ENCODE measurements around the gene CLIP2.
"Not testable (repeated sequence)": the region's sequence is repeated elsewhere in the genome, so short reads cannot be mapped to it uniquely, and the experiment has no call there.

Gene CLIP2

DNA sequence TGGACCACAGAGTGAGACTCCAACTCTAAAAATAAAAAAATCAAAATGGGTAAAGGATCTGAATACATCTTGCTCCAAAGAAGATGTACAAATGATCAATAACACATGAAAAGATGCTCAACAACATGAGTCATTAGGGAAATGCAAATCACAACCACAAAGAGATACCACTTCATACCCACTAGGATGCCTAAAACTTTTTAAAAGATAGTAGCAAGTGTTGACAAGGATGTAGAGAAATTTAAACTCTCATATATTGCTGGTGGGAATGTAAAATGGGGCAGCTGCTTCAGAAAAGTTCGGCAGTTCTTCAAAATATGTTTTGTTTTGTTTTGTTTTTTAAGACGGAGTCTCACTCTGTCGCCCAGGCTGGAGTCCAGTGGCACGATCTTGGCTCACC lies 118.8 kb downstream of the CLIP2 start:
- no peak for FAIRE-seq

DNA sequence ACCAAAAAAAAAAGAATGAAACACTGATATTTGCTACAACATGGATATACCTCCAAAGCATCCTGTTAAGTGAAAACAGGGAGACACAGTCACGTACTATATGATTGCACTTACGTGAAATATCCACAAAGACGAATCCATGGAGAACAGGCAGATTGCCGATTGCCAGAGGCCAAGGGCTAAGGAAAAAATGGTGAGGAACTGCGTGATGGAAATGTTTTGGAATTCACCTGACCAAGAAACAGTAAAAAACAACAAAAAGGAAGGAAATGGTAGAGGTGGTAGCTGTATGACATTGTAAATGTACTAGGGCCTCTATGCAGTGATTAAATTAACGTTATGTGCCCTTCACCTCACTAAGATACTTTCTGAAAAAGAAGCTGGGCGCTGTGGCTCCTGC lies 120.4 kb downstream of the CLIP2 start:
- FAIRE-seq, result no peak

DNA sequence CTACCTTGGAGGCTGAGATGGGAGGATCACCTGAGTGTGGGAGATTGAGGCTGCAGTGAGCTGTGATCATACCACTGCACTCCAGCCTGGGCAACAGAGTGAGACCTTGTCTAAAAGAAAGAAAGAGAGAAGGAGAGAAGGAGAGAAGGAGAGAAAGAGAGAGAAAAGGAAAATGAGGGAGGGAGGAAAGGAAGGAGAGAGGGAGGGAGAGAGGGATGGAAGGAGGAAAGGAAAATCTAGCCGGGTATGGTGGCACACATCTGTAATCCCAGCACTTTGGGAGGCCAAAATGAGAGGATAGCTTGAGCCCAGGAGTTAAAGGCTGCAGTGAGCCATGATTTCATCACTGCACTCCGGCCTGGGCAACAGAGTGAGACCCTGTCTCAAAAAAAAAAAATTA lies 121.6 kb downstream of the CLIP2 start:
- no peak for FAIRE-seq

DNA sequence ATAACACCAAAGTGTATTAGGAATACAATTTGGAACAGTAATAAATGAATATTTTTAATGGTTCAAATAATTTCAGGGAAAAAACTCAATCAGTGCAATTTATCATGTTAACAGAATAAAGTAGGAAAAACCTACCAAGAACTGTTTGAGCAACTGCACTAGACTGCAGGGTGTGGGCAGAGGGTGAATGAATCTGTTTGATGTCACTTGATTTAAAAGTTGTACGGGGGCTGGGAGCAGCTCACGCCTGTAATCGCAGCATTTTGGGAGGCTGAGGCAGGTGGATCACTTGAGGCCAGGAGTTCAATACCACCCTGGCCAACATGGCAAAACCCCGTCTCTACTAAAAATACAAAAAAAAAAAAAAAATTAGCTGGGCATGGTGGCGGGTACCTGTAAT lies 122.4 kb downstream of the CLIP2 start:
- not testable (repeated sequence) for FAIRE-seq

DNA sequence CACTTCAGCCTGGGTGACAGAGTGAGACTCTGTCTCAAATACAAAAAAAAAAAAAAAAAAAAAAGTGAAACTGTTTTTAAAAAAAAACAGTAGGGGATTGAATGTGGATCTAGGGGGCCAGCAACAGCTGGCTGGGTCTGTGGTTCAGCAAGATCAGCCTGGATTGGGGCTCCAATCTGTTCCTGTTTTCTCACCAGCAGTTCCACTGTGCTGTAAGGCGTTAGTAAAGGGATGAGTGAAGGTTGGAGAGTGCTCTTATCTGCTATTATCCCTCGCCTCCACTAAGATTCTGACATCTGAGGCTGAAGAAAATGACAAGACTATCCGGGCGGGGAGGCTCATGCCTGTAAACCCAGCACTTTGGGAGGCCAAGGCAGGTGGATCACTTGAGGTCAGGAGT lies 122.8 kb downstream of the CLIP2 start:
- FAIRE-seq, result no peak

DNA sequence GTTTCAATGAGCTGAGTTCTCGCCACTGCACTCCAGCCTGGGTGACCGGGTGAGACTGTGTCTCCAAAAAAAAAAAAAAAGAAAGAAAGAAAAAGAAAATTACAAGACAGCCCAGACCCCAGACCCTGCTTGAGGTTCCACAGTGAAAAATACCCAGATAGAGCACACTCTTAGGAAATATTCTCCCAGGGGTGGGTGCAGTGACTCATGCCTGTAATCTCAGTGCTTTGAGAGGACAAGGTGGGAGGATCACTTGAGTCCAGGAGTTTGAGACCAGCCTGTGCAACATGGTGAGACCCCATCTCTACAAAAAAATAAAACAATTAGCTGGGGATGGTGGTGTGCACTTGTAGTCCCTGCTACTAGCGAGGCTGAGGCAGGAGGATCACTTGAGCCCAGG lies 123.4 kb downstream of the CLIP2 start:
- no peak for FAIRE-seq

DNA sequence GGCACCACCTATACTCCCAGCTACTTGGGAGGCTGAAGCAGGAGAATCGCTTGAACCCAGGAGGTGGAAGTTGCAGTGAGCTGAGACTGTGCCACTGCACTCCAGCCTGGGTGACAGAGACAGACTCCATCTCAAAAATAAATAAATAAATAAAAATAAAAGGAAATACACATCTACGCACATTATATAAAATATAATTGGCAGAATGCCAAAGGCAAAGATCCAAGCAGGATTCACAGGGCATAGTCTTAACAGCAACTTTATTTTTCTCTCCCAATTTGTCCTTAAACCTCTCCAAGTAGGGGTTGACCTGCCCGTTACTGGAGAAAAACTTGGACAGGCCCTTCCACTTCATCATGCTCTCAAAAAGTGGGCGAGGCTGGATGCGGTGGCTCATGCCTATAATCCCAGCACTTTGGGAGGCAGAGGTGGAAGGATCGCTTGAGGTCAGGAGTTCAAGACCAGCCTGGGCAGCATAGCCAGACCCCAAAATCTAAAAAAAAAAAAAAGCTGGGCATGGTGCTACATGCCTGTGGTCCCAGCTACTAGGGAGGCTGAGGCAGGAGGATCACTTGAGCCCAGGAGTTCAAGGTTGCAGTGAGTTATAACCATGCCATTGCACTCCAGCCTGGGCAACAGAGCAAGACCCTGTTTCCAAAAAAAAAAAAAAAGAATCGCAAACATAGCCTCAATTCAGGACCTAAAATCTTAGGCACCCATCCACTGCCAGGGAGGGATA lies 125.6 kb downstream of the CLIP2 start:
- FAIRE-seq, result not testable (repeated sequence)

DNA sequence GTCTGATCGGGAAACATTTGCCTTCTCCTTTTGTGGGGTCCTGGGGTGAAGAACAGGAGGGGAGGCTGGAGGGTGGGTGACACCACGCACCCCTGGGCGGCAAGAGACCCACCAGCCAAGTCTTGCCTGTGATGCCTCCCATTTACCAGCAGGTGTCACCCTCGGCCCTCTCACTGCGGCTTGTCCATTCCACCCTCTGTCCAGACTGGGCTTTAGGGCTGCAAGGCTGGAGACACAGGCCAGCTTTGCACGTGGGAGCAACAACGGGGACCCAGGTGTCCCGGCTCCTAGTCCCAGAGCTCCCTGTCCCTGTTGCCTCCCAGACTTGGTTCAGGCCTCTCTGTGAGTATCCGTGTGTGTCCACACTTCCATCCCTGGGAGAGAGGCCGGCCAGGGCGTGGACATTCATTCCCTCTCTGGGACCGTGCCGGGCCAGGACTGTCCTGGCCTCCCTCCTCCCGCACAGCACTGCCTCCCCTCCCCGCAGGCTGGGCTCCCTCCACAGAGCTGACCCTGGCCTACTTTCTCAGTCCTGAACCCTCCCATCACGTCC lies 128.3 kb downstream of the CLIP2 start:
- FAIRE-seq, result no peak

DNA sequence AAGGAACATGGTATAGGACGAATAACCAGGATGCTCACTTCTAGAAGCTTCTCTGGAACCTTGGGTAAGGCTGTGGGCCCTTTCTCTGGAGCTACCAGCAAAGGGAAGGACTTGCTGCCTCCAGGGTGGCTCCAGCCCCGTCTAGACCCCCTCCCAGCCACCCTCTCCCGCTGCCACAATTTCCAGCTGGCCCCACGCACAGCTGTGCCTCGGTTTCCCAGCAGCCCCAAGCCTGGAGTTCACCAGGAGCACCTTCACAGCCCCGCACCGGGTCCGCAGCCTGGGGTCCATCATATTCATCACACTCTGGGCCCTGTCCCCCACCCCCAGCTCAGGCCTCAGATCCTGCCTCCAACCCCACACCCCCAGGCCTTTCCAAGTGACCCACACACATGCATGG lies 128.9 kb downstream of the CLIP2 start:
- no peak for FAIRE-seq

DNA sequence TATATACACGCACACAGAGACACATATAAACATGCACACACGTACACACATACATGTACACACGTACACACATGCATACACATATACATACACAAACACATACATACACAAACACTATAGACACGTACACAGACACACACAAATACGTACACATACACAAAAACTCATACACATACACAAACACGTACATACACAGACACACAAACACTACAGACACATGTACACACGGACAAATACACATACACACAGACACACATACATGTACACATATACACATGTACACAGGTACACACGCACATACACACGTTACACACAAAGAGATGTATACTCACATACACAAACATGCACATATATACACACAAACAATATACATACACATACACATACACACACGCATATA lies 129.3 kb downstream of the CLIP2 start:
- no peak for FAIRE-seq

DNA sequence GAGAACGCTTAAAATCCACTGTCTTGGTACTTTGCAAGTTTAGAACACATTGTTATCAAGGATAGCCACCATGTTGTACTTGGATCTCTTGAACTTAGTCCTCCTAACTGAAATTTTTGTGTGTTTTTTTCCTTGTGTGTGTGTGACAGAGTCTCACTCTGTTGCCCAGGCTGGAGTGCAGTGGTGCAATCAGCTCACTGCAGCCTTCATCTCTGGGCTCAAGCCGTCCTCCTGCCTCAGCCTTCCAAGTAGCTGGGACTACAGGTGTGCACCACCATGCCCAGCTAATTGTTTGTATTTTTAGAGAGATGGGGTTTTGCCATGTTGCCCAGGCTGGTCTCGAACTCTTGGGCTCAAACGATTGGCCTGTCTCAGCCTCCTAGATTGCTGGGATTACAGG lies 130.0 kb downstream of the CLIP2 start:
- FAIRE-seq, result not testable (repeated sequence)

DNA sequence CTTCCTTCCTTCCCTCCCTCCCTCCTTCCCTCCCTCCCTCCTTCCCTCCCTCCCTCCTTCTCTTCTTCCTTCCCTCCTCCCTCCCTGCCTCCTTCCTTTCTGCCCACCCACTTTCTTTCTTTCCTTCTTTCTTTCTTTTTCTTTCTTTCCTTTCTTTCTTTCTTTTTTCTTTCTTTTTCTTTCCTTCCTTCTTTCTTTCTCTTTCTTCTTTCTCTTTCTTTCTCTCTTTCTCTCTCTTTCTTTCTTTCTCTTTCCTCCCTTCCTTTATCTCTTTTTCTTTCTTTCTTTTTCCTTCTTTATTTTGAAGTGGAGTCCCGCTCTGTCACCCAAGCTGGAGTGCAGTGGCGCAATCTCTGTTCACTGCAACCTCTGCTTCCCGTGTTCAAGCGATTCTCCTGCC lies 130.8 kb downstream of the CLIP2 start:
- no peak for FAIRE-seq

DNA sequence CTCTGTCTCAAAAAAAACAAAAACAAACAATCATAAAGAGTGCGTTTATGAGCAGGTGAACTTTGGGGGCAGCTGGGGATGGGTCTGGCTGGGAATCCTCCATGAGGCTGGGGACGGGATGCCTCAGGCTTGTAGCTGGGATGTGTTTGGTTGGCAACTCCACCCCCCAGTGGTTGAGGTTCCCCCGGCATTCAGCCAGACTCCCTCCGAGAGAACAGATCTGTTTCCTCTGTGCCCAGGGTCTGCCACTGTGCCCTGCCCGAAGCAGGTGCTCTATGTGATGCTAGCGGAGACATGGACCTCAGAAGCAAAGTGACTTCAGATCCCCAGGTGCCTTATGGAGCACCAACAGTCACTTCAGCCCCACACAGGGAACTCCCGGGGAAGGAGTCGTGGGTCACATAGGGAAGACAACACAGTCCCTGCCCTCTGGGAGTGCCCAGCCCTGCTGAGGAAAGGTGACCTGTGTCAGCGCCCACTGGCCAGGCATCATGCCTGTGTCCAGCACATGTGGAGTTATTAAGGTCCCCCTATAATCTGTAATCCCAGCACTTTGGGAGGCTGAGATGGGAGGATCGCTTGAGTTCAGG lies 135.2 kb downstream of the CLIP2 start:
- no peak for FAIRE-seq

DNA sequence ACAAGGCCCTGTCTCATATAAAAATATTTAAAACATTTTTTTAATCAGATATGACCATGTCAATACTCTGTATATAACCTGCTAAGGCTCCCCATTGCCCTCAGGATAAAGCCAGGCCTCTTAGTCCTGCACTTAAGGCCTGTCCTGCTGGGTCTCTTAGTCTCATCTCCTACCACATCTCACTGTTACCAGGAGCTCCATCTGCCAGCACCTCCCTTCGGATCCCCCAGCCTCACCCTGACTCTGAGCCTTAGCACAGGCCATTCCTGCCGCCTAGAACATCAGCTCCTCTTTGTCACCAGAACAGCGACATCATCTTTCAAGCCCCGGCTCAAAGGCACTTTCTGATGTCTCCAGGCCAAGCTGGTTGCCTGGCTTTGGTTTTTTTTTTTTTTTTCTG lies 138.8 kb downstream of the CLIP2 start:
- no peak for FAIRE-seq

DNA sequence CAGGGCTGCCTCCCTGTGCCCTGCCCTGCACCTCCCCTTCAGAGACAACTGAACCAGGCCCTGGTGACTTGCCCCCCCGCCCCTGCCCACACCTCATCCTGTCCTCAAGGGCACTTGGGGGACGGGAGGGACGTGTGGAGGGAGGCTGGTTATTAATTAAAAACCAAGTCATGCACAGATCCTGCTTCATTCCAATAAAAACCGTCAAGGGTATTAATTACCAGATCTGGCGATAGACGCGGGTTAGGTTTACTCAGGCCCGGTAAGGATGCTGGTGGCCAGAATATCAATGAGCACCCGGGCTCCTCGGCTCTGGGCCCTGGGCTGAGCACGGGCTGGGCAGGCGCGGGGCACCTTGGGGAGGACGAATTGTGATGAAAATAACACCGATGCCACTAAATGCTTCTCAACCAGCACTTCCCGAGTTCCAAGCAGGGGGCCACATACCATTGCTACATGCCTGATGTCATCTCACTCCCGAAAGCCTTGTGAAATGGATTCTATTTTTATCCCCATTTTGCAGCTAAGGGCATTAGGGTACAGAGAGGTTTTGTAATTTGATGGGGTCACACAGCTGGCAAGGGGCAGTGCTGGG lies 140.0 kb downstream of the CLIP2 start:
- no peak for FAIRE-seq

DNA sequence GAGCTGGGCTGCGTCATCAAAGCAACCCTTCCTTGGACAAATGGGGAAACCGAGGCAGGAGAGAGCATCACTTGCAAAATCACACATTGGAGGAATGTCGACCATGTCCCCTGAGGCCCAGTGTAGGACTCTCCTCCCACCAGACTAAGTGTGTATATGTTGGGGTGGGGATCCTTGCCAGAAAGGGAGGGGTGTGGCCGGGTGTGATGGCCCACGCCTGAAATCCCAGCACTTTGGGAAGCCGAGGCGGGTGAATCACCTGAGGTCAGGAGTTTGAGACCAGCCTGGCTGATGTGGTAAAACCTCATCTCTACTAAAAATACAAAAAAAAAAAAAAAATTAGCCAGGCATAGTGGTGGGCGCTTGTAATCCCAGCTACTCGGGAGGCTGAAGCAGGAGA lies 141.2 kb downstream of the CLIP2 start:
- not testable (repeated sequence) for FAIRE-seq

DNA sequence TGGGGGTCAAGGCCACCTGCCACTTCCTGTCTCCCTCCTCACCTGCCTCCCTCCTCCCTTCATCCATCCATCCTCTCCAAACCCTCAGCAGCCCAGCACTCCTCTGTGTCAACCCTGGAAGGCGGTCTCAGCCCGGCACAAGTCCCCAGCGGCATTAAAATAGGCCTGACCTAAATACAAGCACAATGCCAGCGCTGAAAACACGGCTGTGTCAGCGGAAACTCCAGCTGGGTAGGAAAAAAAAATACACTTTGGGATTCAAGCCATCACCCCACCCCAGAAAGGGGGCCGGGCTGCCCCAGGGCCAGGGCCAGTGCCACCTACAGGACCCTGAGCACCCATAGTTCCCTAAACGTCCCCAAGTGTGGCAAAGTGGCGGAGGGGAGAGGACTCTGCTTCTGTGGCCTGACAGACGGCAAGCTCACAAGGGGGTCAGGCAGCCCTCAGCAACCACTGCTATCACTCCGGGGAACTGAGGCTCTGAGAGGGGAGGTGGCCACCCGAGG lies 141.8 kb downstream of the CLIP2 start:
- FAIRE-seq, result no peak

DNA sequence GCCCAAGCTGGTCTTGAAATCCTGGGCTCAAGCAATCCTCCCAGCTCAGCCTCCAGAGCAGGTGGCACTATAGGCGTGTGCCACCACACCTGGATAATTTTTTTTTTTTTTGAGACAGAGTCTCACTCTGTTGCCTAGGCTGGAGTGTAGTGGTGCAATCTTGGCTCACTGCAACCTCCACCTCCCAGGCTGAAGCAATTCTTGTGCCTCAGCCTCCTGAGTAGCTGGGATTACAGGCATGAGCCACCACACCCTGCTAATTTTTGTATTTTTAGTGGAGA lies 148.0 kb downstream of the CLIP2 start:
- FAIRE-seq, result not testable (repeated sequence)

DNA sequence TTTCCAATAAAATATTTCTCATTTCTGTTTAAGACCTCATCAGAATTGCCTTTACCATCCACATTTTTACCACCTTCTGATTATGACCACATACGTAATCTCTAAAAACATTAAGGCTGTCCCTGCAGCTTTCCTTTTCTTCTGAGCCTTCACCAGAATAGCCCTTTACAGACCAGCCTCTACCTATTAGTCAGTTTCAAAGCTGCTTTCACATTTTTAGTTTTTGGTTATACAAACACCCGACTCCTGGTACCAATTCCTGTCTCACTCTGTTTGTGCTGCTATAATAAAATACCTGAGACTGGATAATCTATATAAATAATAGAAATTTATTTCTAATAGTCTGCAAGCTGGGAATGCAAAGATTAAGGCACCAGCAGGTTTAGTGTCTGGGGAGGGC lies 149.1 kb downstream of the CLIP2 start:
- FAIRE-seq, result no peak

DNA sequence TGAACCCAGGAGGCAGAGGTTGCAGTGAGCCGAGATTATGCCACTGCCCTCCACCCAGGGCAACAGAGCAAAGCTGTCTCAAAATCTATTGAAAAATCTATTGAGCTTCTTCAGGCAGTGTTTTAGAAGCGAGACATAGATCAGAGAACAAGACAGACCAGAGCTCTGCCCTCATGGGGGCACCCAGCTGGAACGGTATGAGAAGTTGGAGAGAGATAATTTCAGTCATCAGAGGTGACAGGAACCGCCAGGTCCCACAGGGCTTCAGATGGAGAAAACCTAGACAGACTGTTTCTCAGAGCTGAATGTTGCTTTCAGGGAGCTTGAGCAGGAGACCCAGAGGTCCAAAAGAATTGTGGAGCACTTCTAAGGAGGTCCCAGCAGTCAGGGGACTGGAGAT lies 150.3 kb downstream of the CLIP2 start:
- FAIRE-seq, result no peak

DNA sequence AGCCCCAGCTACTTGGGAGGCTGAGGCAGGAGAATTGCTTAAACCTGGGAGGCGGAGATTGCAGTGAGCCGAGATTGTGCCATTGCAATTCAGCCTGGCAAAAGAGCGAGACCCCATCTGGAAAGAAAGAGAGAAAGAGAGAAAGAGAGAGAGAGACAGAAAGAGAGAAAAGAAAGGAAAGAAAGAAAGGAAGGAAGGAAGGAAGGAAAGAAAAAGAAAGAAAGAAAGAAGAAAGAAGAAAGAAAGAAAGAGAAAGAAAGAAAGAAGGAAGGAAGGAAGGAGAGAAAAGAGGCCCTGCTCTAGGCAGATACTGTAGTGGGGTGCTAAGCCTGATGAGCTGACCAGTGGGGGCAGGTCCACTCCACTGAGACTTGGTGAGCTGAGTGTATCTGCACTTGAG lies 150.9 kb downstream of the CLIP2 start:
- FAIRE-seq, result not testable (repeated sequence)

DNA sequence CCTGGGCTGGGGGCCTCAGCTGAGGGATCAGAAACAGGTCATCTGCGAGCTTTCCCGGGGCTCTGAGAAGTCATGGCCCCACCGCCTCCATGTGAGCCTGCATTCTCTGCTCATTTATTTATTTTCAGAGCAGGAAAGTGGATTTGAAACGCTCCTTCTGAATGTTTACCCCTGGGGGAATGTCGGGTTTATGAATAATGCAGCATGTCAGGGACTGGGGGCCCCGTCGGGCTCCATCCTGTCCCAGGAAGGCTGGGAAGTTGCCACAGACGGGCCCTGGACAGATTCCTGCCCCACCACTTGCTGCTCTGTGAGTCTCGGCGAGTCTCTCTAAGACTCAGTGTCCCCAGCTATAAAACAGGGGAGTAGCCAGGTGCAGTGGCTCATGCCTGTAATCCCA lies 152.6 kb downstream of the CLIP2 start:
- no peak for FAIRE-seq

DNA sequence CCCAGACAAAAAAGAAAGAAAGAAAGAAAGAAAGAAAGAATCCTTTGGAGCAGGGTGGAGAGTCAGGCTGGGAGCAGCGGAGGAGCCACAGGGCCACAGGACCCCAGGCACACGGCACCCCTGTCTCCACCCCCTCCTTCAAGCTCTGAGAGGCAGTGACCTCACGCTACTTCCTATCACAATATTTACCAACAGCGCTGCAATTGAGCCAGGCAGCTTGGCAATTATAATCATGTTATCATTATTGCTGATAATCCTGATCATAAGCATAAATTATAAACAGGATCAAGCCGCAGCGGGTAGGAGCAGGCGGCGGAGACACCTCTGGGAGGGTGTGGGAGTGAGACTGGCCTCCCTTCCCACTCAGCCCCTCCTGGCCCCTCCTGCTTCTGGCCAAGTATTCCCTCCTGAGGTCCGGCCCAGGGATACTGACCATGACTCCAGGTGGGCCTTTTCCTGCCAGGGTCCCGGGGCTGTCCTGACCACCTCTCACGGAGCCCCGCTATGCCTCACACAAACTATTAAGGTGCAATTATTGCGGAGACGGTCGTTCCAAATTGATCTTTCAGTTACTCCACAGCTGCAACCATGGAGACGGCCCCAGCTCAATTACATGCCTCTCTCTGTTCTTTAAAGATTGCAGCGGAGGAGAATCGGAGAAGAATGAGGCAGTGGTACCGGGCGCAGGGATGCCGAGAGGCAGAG lies 154.5 kb downstream of the CLIP2 start:
- FAIRE-seq, result no peak

DNA sequence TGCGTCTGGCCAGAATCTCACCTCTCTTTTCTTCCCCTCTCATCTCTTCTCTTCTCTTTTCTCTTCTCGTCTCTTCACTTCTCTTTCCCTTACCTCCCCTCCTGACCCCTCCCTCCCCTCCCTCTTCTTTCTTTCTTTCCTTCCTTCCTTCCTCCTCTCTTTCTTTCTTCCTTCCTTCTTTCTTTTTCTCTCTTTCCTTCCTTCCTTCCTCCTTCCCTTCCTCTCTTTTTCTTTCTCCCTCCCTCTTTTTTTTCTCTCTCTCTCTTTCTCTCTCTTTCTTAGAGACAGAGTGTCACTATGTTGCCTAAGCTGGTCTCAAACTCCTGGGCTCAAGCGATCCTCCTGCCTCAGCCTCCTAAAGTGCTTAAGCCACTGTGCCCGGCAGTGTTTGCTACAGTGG lies 159.9 kb downstream of the CLIP2 start:
- FAIRE-seq, result no peak
